Kidney (tissue), 14 donors: Measurements from ENCODE around the gene ZNF584. TPM values are rescaled to one million over a fixed set of nuclear protein-coding genes. Genes with fewer than 3 reads are reported as not detected.

Experiments
- DNase-seq, 5 donors: peaks; one replicate each; pipeline ENCODE4 v3.0.0-alpha.2; 2013 to 2020
- FAIRE-seq: peaks from 2 replicates; lab custom pipeline; 2012; peaks lifted over from hg19 to GRCh38; lab: Jason Lieb, UNC
- H3K27ac ChIP-seq, 2 donors: one replicate each; pipeline ENCODE4 v1.7.0; 2013; ENCODE audit warnings: low read depth in 2 of 2, low read length in 2 of 2, inconsistent platforms in 1 of 2
- H3K27me3 ChIP-seq: one replicate; pipeline ENCODE4 v1.7.1; 2013; ENCODE audit warnings: low read length, inconsistent platforms; ENCODE audit not compliant: control insufficient read depth, insufficient read depth
- H3K36me3 ChIP-seq, 3 donors: one replicate each; pipeline versions ENCODE4 v1.7.0 to v1.7.1; 2013; ENCODE audit warnings: low read length in 3 of 3, control low read depth in 1 of 3, inconsistent platforms in 1 of 3; ENCODE audit not compliant: insufficient read depth in 3 of 3, control insufficient read depth in 2 of 3
- H3K4me1 ChIP-seq, 3 donors: one replicate each; pipeline versions ENCODE4 v1.7.0 to v1.7.1; 2013; ENCODE audit warnings: low read length in 3 of 3, inconsistent platforms in 1 of 3, low read depth in 1 of 3; ENCODE audit not compliant: control insufficient read depth in 2 of 3, insufficient read depth in 2 of 3
- H3K4me3 ChIP-seq, 3 donors: one replicate each; pipeline versions ENCODE4 v1.7.0 to v1.8.1; 2013; ENCODE audit warnings: low read length in 3 of 3, control low read depth in 1 of 3, inconsistent platforms in 1 of 3
- H3K9ac ChIP-seq, 3 donors: one replicate each; pipeline versions ENCODE4 v1.7.0 to v1.7.1; 2013; ENCODE audit warnings: low read length in 3 of 3, control low read depth in 1 of 3, inconsistent platforms in 1 of 3
- H3K9me3 ChIP-seq, 3 donors: one replicate each; pipeline versions ENCODE4 v1.7.0 to v1.7.1; 2013; ENCODE audit warnings: low read length in 3 of 3, control low read depth in 1 of 3, inconsistent platforms in 1 of 3; ENCODE audit not compliant: control insufficient read depth in 2 of 3, insufficient read depth in 1 of 3
- intact Hi-C: fragments of 100-400 bp; cut with DNase I; formaldehyde crosslinking; loops from one replicate; pipeline ENCODE4 v1.11.1; 2022
- polyA plus RNA-seq: library from polyadenylated mRNA; stranded (reverse); fragments of 350-450 nt; fragmentation: Illumina TruSeq; extraction: RNeasy Lipid Tissue Mini Kit (QIAGEN cat#74804); gene quantifications from one replicate; pipeline ENCODE4 v1.2.3, GENCODE V29; 2014; ENCODE audit warnings: low read depth, low replicate concordance; ENCODE audit not compliant: insufficient read depth
- total RNA-seq: library from RNA; stranded (reverse); fragmentation: NEBNext Ultra II Directional; extraction: Animal tissue kit (Norgen Biotek cat#: 25700); gene quantifications from one replicate; pipeline ENCODE4 v1.2.1, GENCODE V29; 2021
- TF ChIP-seq, protein P1 (sequence below): IDR thresholded peaks from 3 replicates; pipeline ENCODE4 v1.5.1; 2012; ENCODE audit warnings: mild to moderate bottlenecking, moderate library complexity, borderline replicate concordance; ENCODE audit not compliant: insufficient read depth; ENCODE audit errors: extremely low read depth
- donor health status: control.
- donor health status: control.
- donor health status: control.
- donor health status: control.
- donor health status: control.
- donor health status: DM: yes; HTN: yes; CAD: no.
- donor health status: Normal renal cell carcinoma (clear cell type).

Gene ZNF584
- total and polyA plus RNA-seq, 2 donors from 2014 or later: 6.2 to 13.0 TPM

DNA sequence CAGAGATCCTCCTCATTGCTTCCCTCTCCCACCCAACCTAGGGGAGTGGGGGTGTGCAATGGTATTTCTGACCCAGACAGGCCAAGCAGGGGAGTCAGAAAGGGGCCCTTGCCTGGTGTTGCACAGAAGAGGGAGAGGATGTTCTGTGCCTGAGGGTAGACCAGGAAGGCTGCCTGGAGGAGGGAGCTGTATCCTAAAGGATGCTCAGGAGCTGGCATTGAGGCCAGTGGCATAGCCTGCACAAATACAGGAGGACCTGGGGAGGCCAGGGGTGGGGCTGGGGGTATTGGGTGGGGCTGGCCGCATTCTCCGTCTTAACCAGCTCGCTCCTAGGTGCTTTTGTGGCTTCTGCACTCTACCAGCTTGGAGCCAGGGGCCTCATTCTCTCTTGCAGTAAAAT, 8.5 kb upstream of the ZNF584 start:
- no peak overlapping the region for H3K4me3 ChIP-seq
- TF ChIP-seq, protein P1, sequence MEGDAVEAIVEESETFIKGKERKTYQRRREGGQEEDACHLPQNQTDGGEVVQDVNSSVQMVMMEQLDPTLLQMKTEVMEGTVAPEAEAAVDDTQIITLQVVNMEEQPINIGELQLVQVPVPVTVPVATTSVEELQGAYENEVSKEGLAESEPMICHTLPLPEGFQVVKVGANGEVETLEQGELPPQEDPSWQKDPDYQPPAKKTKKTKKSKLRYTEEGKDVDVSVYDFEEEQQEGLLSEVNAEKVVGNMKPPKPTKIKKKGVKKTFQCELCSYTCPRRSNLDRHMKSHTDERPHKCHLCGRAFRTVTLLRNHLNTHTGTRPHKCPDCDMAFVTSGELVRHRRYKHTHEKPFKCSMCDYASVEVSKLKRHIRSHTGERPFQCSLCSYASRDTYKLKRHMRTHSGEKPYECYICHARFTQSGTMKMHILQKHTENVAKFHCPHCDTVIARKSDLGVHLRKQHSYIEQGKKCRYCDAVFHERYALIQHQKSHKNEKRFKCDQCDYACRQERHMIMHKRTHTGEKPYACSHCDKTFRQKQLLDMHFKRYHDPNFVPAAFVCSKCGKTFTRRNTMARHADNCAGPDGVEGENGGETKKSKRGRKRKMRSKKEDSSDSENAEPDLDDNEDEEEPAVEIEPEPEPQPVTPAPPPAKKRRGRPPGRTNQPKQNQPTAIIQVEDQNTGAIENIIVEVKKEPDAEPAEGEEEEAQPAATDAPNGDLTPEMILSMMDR: no peak
- H3K27me3 ChIP-seq: peaks cover 2% of the 10 kb centered on the region
- FAIRE-seq (no peak), DNase-seq (peak in 1 of 5 donors; percentile 37)
- H3K4me1 ChIP-seq: peaks cover 0 to 13% (median 10%) of the 10 kb centered on the region in 3 donors
- H3K9ac ChIP-seq: no peak overlapping the region
- peaks cover 0 to 2% (median 0%) of the 10 kb centered on the region in 3 donors for H3K36me3 ChIP-seq
- intact Hi-C loops: no loop called here
- H3K9me3 ChIP-seq: no peaks in the 10 kb centered on the region
- H3K27ac ChIP-seq: no peak overlapping the region

DNA sequence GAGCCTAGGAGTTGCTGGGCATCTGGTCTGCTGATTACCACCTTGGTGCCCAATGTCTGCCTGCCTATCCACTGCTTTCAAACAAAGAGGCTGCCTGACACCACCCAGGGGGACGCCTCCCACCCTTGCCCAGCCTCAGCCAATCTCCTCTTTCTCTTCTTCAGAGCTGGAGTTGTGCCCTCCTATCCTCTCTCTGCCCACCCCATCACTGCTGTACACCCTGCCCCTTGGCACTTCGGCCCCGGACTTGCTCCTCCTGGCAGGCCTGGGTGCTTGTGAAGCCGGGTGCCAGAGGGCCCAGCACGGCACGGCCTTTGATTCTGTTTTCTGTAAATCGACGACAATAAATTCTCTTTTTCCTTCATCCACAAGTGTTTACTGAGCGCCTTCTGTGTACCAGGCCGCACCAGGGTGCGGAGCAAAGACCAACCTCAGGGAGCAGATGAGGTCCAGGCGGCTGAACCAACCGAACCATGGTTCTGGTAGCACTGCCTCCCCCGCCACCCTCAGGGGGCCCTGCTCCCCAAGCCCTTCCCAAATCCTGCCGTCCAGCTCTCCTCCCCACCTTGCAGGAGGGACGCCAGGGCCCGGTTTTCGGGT, 8.0 kb upstream of the ZNF584 start:
- H3K4me3 ChIP-seq: peak overlapping the region; percentile 76 to 86 (median 79)
- H3K9me3 ChIP-seq: no peaks in the 10 kb centered on the region
- TF ChIP-seq, protein P1: no peak
- no peak overlapping the region for H3K27ac ChIP-seq
- H3K36me3 ChIP-seq: no peaks in the 10 kb centered on the region
- H3K27me3 ChIP-seq: peaks cover 2% of the 10 kb centered on the region
- peaks cover 0 to 13% (median 10%) of the 10 kb centered on the region in 3 donors for H3K4me1 ChIP-seq
- intact Hi-C loops: no loop called here
- peak in 1 of 5 donors; percentile 69 for DNase-seq
- FAIRE-seq: no peak
- peak overlapping the region in 2 of 3 donors; percentile 20 to 65 for H3K9ac ChIP-seq

DNA sequence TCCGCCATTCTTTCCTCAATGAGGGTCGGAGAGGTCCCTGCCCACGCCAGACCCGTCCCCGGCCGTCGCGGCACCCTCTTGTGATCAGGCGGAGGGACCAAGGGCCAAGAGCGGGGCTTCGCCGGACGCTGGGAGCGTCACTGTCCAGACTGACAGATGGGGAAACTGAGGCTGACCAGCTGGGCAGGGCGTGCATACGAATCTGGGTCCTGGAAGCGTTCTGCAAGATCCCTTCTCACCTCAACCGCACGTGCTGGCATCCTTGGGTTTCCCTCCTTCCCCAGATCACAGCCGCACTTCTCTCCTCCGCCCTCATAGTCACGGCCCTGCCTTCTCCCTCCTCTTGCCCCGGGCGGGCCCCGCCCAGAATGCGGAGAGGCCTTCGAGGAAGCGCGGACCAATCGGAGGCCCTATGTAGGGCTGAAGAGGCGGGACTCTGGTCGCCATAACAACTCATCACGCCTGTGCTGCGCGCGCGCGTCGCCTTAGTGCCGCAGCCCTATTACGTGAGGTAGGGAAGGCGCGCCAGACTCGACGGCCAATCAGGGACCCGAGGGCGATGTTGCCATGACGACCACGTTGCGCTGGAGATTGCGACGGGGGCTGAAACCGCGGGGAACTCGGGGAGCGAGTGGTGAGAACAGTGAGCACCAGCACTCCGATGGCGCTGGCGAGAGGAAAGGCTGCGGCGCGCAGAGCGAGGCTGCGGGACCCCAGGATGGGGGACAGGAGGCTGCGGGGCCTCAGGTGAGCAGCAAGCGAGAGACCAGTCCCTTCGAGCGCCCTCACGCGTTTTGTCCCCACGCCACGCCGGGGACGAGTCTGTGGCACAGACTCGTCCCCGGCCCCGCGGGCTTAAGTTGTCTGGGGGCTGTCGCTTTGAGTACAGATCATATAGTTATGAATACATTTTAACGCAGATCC, 7.3 kb upstream of the ZNF584 start:
- FAIRE-seq: peak; percentile 97
- H3K27me3 ChIP-seq: no peaks in the 10 kb centered on the region
- intact Hi-C loops: no loop called here

More for the DNA sequence above, 7.3 kb upstream of the ZNF584 start:
- H3K9ac ChIP-seq: peak overlapping the region; percentile 20 to 91 (median 65)
- H3K4me1 ChIP-seq: peaks cover 0 to 10% (median 10%) of the 10 kb centered on the region in 3 donors
- peak overlapping the region; percentile 76 to 86 (median 79) for H3K4me3 ChIP-seq
- H3K27ac ChIP-seq: peak overlapping the region; percentile 65 to 78
- no peaks in the 10 kb centered on the region for H3K9me3 ChIP-seq
- TF ChIP-seq, protein P1: no peak
- H3K36me3 ChIP-seq: no peaks in the 10 kb centered on the region
- DNase-seq: peak; percentile 99 to 100 (median 100)
